Left ventricle myocardium inferior (tissue), 1 donor: Measurements from ENCODE around the gene GPRASP1. TPM values are rescaled to one million over a fixed set of nuclear protein-coding genes. Genes with fewer than 3 reads are reported as not detected.
"Not testable (repeated sequence)": the region's sequence is repeated elsewhere in the genome, so short reads cannot be mapped to it uniquely, and the experiment has no call there.

ENCODE experiments used
- DNase-seq: peaks from one replicate; pipeline ENCODE4 v3.0.0-alpha.2; 2020
- H3K27ac ChIP-seq: fragments of 200-600 bp; replicated peaks from 2 replicates; pipeline ENCODE4 v1.8.0; 2021
- H3K27me3 ChIP-seq: fragments of 200-600 bp; 2 replicates; pipeline ENCODE4 v1.8.0; 2021; ENCODE audit warnings: low read depth
- H3K36me3 ChIP-seq: fragments of 200-600 bp; 2 replicates; pipeline ENCODE4 v1.8.0; 2021
- H3K4me1 ChIP-seq: fragments of 200-600 bp; 2 replicates; pipeline ENCODE4 v1.8.0; 2021
- H3K4me3 ChIP-seq: fragments of 200-600 bp; 2 replicates; pipeline ENCODE4 v1.8.0; 2021; ENCODE audit warnings: mild to moderate bottlenecking, moderate library complexity
- H3K9me3 ChIP-seq: fragments of 200-600 bp; replicated peaks from 2 replicates; pipeline ENCODE4 v1.8.0; 2021
- CTCF ChIP-seq: fragments of 200-600 bp; IDR thresholded peaks from 2 replicates; pipeline ENCODE4 v1.8.0; 2021; ENCODE audit warnings: antibody characterized with exemption, mild to moderate bottlenecking, borderline replicate concordance
- intact Hi-C: fragments of 100-400 bp; cut with micrococcal nuclease; formaldehyde crosslinking; loops from one replicate; pipeline ENCODE4 v1.11.0; 2022
- total RNA-seq: library from RNA; stranded (reverse); fragmentation: NEBNext Ultra II Directional; extraction: Animal tissue kit (Norgen Biotek cat#: 25700); gene quantifications from one replicate; pipeline ENCODE4 v1.2.1, GENCODE V29; 2021
- donor health status: DM: no; HTN: yes; CAD: no; lungs with severe emphysema.

Gene GPRASP1
- total RNA-seq, 1 donor from 2014 or later: 4.7 TPM

DNA sequence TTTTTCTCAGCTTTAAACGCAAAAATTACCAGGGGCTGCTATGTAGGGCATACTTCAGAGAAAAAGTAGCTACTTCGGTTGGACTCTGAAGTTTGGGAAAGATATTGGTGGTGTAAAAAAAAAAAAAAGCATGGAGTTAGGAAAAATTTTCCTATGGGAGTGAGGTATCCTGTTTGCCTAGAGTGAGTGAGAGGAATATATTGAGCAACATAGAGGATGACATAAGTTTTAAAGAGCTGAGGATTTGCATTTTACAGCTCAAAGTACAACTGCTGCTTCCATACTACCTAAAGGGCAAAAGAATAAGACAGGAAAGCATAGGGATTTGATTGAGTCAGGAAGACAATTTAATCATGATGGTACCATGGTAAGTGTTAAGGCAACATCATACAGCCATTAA, 7.3 kb downstream of the GPRASP1 start:
- Histone ChIP-seq H3K27me3 (no peaks in the 10 kb centered on the region), H3K36me3 (no peaks in the 10 kb centered on the region), H3K27ac (no peak overlapping the region), H3K4me1 (peaks cover 13% of the 10 kb centered on the region), H3K9me3 (no peaks in the 10 kb centered on the region), H3K4me3 (peak overlapping the region; percentile 68)
- TF ChIP-seq CTCF: no peak
- intact Hi-C loops: no loop called here
- DNase-seq: no peak

DNA sequence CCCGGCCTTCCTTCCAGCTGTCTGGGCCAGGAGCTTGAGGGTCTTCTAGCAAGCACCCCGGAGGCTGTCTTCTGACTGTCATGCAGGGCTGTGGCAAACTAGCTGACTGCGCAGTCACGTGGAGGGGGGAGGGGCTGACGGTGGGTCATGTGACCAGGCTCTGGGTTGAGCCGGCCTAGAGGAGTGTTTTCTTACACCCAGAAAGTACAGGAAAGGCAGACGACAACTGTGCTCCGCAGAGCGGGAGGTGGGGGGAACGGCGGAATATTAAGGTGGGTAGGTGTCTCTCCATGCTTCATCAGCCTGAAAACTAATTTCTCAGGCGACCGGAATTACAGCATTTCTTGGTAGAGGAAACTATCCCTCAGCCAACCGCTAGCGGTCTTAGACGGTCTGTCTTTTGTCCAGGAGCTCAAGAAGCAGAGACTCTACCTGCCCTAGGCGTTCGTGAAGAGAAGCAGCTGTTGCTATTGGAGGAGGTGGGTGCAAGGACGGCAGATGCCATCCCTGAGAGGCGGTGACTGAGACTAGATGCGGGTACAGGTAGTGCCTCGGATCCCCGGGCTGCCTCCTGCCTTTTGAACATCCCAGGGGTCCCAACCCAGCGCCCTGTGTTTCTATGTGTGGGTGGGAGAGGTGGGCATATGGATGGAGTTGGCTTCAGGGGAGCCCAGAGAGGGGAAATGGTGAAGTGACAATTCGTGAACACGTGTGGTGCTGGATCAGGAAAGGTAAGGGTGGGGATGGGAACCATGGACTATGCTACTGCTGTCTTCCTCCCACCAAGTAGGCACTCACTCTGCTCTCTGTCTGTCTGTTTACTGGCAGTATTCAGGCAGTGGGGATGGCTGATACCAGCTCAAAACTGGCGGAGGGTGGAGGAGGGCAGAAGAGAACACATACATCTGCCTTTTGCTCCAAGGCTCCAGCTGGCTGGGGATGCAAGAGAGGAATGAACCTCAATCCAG, 8.8 kb downstream of the GPRASP1 start:
- intact Hi-C loops: no loop called here
- peak; percentile 86 for DNase-seq
- Histone ChIP-seq H3K4me1 (peaks cover 10% of the 10 kb centered on the region), H3K27me3 (no peaks in the 10 kb centered on the region), H3K9me3 (no peaks in the 10 kb centered on the region), H3K36me3 (no peaks in the 10 kb centered on the region), H3K27ac (peak overlapping the region; percentile 71), H3K4me3 (peak overlapping the region; percentile 68)
- TF ChIP-seq CTCF: peak; percentile 23

GRCh38 chrX:102663820-102664219, 12.5 kb downstream of the GPRASP1 start:
- DNase-seq, H3K4me3 ChIP-seq, intact Hi-C loops, H3K9me3 ChIP-seq, H3K27ac ChIP-seq, H3K27me3 ChIP-seq, H3K4me1 ChIP-seq, H3K36me3 ChIP-seq: not testable (repeated sequence)

- DNase-seq, H3K9me3 ChIP-seq, H3K27ac ChIP-seq, H3K4me3 ChIP-seq, H3K27me3 ChIP-seq, intact Hi-C loops, H3K36me3 ChIP-seq, H3K4me1 ChIP-seq: not testable (repeated sequence)
Observed at GRCh38 chrX:102667034-102667433, 15.8 kb downstream of the GPRASP1 start.

- no peak for DNase-seq
- Histone ChIP-seq H3K27ac (no peak overlapping the region), H3K4me3 (no peak overlapping the region), H3K36me3 (no peaks in the 10 kb centered on the region), H3K4me1 (peaks cover 6% of the 10 kb centered on the region), H3K9me3 (no peaks in the 10 kb centered on the region), H3K27me3 (no peaks in the 10 kb centered on the region)
- TF ChIP-seq CTCF: no peak
- intact Hi-C loops: no loop called here
Observed at GRCh38 chrX:102669526-102669925, 18.2 kb downstream of the GPRASP1 start.

DNA sequence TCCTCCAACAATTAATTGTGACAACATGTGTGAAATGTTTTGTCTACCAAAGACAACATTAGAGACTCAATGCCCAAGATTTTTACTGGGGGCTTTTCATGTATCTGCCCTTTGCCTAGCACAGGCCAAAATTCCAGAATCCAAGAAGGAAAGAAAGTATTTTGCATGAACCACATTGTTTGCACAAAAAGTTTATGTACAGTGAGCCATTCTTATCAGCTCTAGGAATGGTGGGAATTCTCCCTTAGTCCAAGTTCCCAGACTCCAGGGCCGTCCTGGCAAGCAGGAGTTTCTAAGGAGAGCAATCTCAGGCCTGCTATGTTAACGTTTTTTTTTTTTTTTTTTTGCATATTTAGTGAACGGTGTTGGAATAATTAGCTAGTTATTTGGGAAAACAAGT, 21.6 kb downstream of the GPRASP1 start:
- DNase-seq: no peak
- intact Hi-C loops: no loop called here
- Histone ChIP-seq H3K27ac (peak overlapping the region; percentile 12), H3K9me3 (no peaks in the 10 kb centered on the region), H3K4me1 (peaks cover 6% of the 10 kb centered on the region), H3K36me3 (no peaks in the 10 kb centered on the region), H3K27me3 (no peaks in the 10 kb centered on the region), H3K4me3 (no peak overlapping the region)
- no peak for TF ChIP-seq CTCF

GRCh38 chrX:102677479-102677878, 26.2 kb downstream of the GPRASP1 start:
- H3K27me3 ChIP-seq, H3K4me3 ChIP-seq, DNase-seq, H3K27ac ChIP-seq, intact Hi-C loops, H3K36me3 ChIP-seq, H3K4me1 ChIP-seq: not testable (repeated sequence)
- H3K9me3 ChIP-seq: peaks cover 22% of the 10 kb centered on the region
